Thyroid gland (tissue), 4 donors: ENCODE results near the gene NPRL2.

Experiments used
- POLR2A ChIP-seq, 2 donors: fragments of 450-650 bp; IDR thresholded peaks; one replicate each; pipeline ENCODE4 v1.6.1; 2017; ENCODE audit warnings: antibody characterized with exemption in 2 of 2, mild to moderate bottlenecking in 2 of 2, moderate library complexity in 1 of 2
- TF ChIP-seq, protein P1 (sequence below), 6 experiments: fragments of 200-600 bp in 3 of 6; fragments of 450-650 bp in 3 of 6; sonication (generic) in 3 of 6; IDR thresholded peaks; one replicate each; pipeline ENCODE4 v1.5.1; 2016 to 2019; ENCODE audit warnings: antibody characterized with exemption in 6 of 6, mild to moderate bottlenecking in 2 of 6, inconsistent platforms in 1 of 6, moderate library complexity in 1 of 6

GRCh38 chr3:50297384-50297775, 53.2 kb downstream of the NPRL2 start:
- TF ChIP-seq, protein P1, sequence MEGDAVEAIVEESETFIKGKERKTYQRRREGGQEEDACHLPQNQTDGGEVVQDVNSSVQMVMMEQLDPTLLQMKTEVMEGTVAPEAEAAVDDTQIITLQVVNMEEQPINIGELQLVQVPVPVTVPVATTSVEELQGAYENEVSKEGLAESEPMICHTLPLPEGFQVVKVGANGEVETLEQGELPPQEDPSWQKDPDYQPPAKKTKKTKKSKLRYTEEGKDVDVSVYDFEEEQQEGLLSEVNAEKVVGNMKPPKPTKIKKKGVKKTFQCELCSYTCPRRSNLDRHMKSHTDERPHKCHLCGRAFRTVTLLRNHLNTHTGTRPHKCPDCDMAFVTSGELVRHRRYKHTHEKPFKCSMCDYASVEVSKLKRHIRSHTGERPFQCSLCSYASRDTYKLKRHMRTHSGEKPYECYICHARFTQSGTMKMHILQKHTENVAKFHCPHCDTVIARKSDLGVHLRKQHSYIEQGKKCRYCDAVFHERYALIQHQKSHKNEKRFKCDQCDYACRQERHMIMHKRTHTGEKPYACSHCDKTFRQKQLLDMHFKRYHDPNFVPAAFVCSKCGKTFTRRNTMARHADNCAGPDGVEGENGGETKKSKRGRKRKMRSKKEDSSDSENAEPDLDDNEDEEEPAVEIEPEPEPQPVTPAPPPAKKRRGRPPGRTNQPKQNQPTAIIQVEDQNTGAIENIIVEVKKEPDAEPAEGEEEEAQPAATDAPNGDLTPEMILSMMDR (IDR thresholded peaks at IDR 0.05): no peak
- TF ChIP-seq POLR2A (IDR thresholded peaks at IDR 0.05): no peak
